GM18907 (cell line): ENCODE data around the gene CAPN13.
"Not testable (repeated sequence)": the region's sequence is repeated elsewhere in the genome, so short reads cannot be mapped to it uniquely, and the experiment has no call there.

Experiments used
- ATAC-seq: cut with Tn5 transposase; IDR thresholded peaks from one replicate; pipeline ENCODE4 v1.9.1; 2021; ENCODE audit warnings: mild to moderate bottlenecking, moderate library complexity; ENCODE audit not compliant: unreplicated experiment

CAPN13 gene

GRCh38 chr2:30706534-30707303, 100.5 kb downstream of the CAPN13 start:
- peak; percentile 48 for ATAC-seq

GRCh38 chr2:30705711-30706533, 101.3 kb downstream of the CAPN13 start:
- no peak for ATAC-seq

- no peak for ATAC-seq
Observed at GRCh38 chr2:30705056-30705455, 102.2 kb downstream of the CAPN13 start.

GRCh38 chr2:30704309-30705020, 102.8 kb downstream of the CAPN13 start:
- no peak for ATAC-seq

GRCh38 chr2:30702694-30703093, 104.6 kb downstream of the CAPN13 start:
- ATAC-seq = no peak

- no peak for ATAC-seq
Observed at GRCh38 chr2:30701782-30702181, 105.5 kb downstream of the CAPN13 start.

GRCh38 chr2:30697242-30698103, 109.8 kb downstream of the CAPN13 start:
- not testable (repeated sequence) for ATAC-seq

GRCh38 chr2:30695749-30696148, 111.5 kb downstream of the CAPN13 start:
- ATAC-seq = no peak

GRCh38 chr2:30694286-30695055, 112.8 kb downstream of the CAPN13 start:
- no peak for ATAC-seq

- ATAC-seq = no peak
Observed at GRCh38 chr2:30693821-30694281, 113.4 kb downstream of the CAPN13 start.

- no peak for ATAC-seq
Observed at GRCh38 chr2:30692829-30693275, 114.4 kb downstream of the CAPN13 start.

GRCh38 chr2:30691948-30692828, 115.1 kb downstream of the CAPN13 start:
- no peak for ATAC-seq

- ATAC-seq = no peak
Observed at GRCh38 chr2:30691091-30691947, 115.9 kb downstream of the CAPN13 start.

GRCh38 chr2:30690126-30690561, 117.1 kb downstream of the CAPN13 start:
- no peak for ATAC-seq

- ATAC-seq = no peak
Observed at GRCh38 chr2:30689496-30690125, 117.6 kb downstream of the CAPN13 start.

- no peak for ATAC-seq
Observed at GRCh38 chr2:30688956-30689401, 118.3 kb downstream of the CAPN13 start.

- ATAC-seq = no peak
Observed at GRCh38 chr2:30686669-30687068, 120.6 kb downstream of the CAPN13 start.
